K562 (cell line): Measurements from ENCODE around the gene DNAAF1. TPM values are rescaled to one million over a fixed set of nuclear protein-coding genes. Genes with fewer than 3 reads are reported as not detected.

Source experiments
- CUX1 ChIP-seq: fragments of 200-800 bp; sonication (Bioruptor generic); IDR thresholded peaks from 2 replicates; pipeline ENCODE4 v1.6.1; 2016; ENCODE audit warnings: missing genetic modification characterization, missing compliant biosample characterization
- RFX5 ChIP-seq: IDR thresholded peaks from 2 replicates; pipeline ENCODE4 v1.6.1; 2011; ENCODE audit warnings: low read depth, mild to moderate bottlenecking, improper control_type of control experiment, low read length
- STAT5B ChIP-seq: fragments of 250-450 bp; sonication (Bioruptor Pico); IDR thresholded peaks from 2 replicates; pipeline ENCODE4 v1.8.0; 2021; ENCODE audit warnings: mild to moderate bottlenecking, inconsistent platforms
- ZNF121 ChIP-seq: sonication (generic); formaldehyde crosslinking; conservative IDR thresholded peaks from 2 replicates; pipeline ENCODE4 v1.8.0; 2022; ENCODE audit warnings: missing genetic modification reagents
- ZNF639 ChIP-seq, 2 experiments: fragments of 200-800 bp in 1 of 2; sonication (Bioruptor generic) in 1 of 2; sonication (generic) in 1 of 2; formaldehyde crosslinking in 1 of 2; IDR thresholded peaks in 1 of 2; conservative IDR thresholded peaks in 1 of 2; 2 replicates each; pipeline versions ENCODE4 v1.5.0 to v1.6.1; 2016 to 2020; ENCODE audit warnings: missing compliant biosample characterization in 1 of 2, missing genetic modification characterization in 1 of 2, missing genetic modification reagents in 1 of 2
- polyA plus RNA-seq, 8 experiments: library from polyadenylated mRNA; depleted of rRNA in 4 of 8; stranded (reverse) in 5 of 8; unstranded in 3 of 8; fragments of >200 nt; fragmentation: Nextera tagmentation in 2 of 8; fragmentation: Illumina TruSeq in 1 of 8; extraction: Ambion mirVana in 2 of 8; extraction: Trizol in 1 of 8; gene quantifications; 2 replicates each; pipeline versions ENCODE4 v1.2.1 to v1.2.3, GENCODE V29; 2011 to 2014; ENCODE audit warnings: inconsistent platforms in 1 of 8, missing spikeins in 1 of 8
- total RNA-seq, 7 experiments: library from RNA; depleted of rRNA in 6 of 7; stranded (reverse); fragments of >200 nt in 6 of 7; fragmentation: Illumina TruSeq in 2 of 7; extraction: Trizol in 2 of 7; gene quantifications; 2 replicates each; pipeline versions ENCODE4 v1.2.1 to v1.2.3, GENCODE V29; 2011 to 2021; ENCODE audit warnings: low replicate concordance in 1 of 7

DNAAF1 gene
- total and polyA plus RNA-seq, 9 of the 15 experiments (the other 6 are each of a cell fraction or from before 2014, with no cell fraction given) = 0.01 TPM; not detected in 8

- 0 out of 2 replicates have a peak, but pooled peaks have one; percentile 53 for TF ChIP-seq CUX1 (CRISPR knock-in tag)
- 0 out of 4 replicates have a peak, but pooled peaks of 1 of the 2 experiments have one; percentile 35 for TF ChIP-seq ZNF639 (CRISPR knock-in tag; conservative IDR thresholded peaks at IDR 0.05 in 1 of 2, IDR thresholded peaks at IDR 0.05 in 1 of 2)
- TF ChIP-seq ZNF121 (CRISPR knock-in tag) = no peak
- 0 out of 2 replicates have a peak, but pooled peaks have one; percentile 24 for TF ChIP-seq RFX5
- TF ChIP-seq STAT5B (CRISPR knock-in tag) = no peak
Measured at GRCh38 chr16:84138500-84138823, 6.6 kb upstream of the DNAAF1 start (continued).
